Epithelial cell of proximal tubule (primary cell): Measurements from ENCODE around the gene ADAMTS16. TPM values are rescaled to one million over a fixed set of nuclear protein-coding genes. Genes with fewer than 3 reads are reported as not detected.
"Not testable (repeated sequence)": the region's sequence is repeated elsewhere in the genome, so short reads cannot be mapped to it uniquely, and the experiment has no call there.

Experiments used
- DNase-seq: peaks from one replicate; pipeline ENCODE4 v3.0.0-alpha.2; 2011; ENCODE audit warnings: low read depth
- H3K4me3 ChIP-seq: 2 replicates; pipeline ENCODE4 v1.5.1; 2011; ENCODE audit warnings: low read depth, mild to moderate bottlenecking, low read length
- CTCF ChIP-seq: conservative IDR thresholded peaks from 2 replicates; pipeline ENCODE4 v1.5.1; 2012; ENCODE audit warnings: low read depth, mild to moderate bottlenecking, low read length
- total RNA-seq: library from RNA; depleted of rRNA; stranded (reverse); fragments of >200 nt; gene quantifications from 2 replicates; pipeline ENCODE4 v1.2.3, GENCODE V29; 2015

The ADAMTS16 gene
- total RNA-seq, 1 donor from 2014 or later, result under 0.01 TPM

GRCh38 chr5:5132693-5133295 lies 7.3 kb upstream of the ADAMTS16 start:
- no peak for DNase-seq
- H3K4me3 ChIP-seq, result no peak overlapping the region
- no peak for TF ChIP-seq CTCF

- H3K4me3 ChIP-seq, result no peak overlapping the region
- DNase-seq, result no peak
- no peak for TF ChIP-seq CTCF
Observed at GRCh38 chr5:5134107-5134506, 6.0 kb upstream of the ADAMTS16 start.

GRCh38 chr5:5135957-5136676 lies 4.0 kb upstream of the ADAMTS16 start:
- no peak for DNase-seq
- TF ChIP-seq CTCF, result no peak
- H3K4me3 ChIP-seq, result no peak overlapping the region

- DNase-seq, result not testable (repeated sequence)
Observed at GRCh38 chr5:5137851-5138250, 2.3 kb upstream of the ADAMTS16 start.

GRCh38 chr5:5139336-5139776 lies 774 bp upstream of the ADAMTS16 start:
- peak overlapping the region; percentile 50 for H3K4me3 ChIP-seq
- no peak for TF ChIP-seq CTCF
- DNase-seq, result no peak

More at GRCh38 chr5:5137851-5138250, 2.3 kb upstream of the ADAMTS16 start:
- not testable (repeated sequence) for H3K4me3 ChIP-seq

- DNase-seq, result no peak
- no peak for TF ChIP-seq CTCF
- peak overlapping the region; percentile 40 for H3K4me3 ChIP-seq
Observed at GRCh38 chr5:5140479-5141338, 579 bp downstream of the ADAMTS16 start.

- DNase-seq, result no peak
- TF ChIP-seq CTCF, result no peak
- no peak overlapping the region for H3K4me3 ChIP-seq
Observed at GRCh38 chr5:5141339-5141599, 1.1 kb downstream of the ADAMTS16 start.
